ENCODE data around the gene FAM89B. TPM values are rescaled to one million over a fixed set of nuclear protein-coding genes. Genes with fewer than 3 reads are reported as not detected.

The FAM89B gene
- polyA plus RNA-seq, 1 donor from 2014 or later: 75.1 TPM

GRCh38 chr11:65595543-65596281, 23.4 kb downstream of the FAM89B start, which contains the start of gene KCNK7:
KCNK7 (minus strand) TSS chr11:65595800; CDS start chr11:65595772, 28 bp downstream.
- Histone ChIP-seq H3K9me2 (ENCODE audit: insufficient read depth, low read length) (no peaks in the 10 kb centered on the region), H3K9ac (ENCODE audit: low read length) (no peak within 1 kb of the TSS)
- no peak for TF ChIP-seq TAF1 (IDR thresholded peaks at IDR 0.05; ENCODE audit: low read depth)
- TF ChIP-seq CTCF (IDR thresholded peaks at IDR 0.05; ENCODE audit: poor library complexity, severe bottlenecking): no peak

GRCh38 chr11:65596520-65596919, 24.2 kb downstream of the FAM89B start:
- no peaks in the 10 kb centered on the region for H3K9me2 ChIP-seq (ENCODE audit: insufficient read depth, low read length)
- no peaks in the 10 kb centered on the region for H3K36me3 ChIP-seq (ENCODE audit: insufficient read depth, low read length)
- no peak overlapping the region for H3K4me3 ChIP-seq (ENCODE audit: low read length)
- no peak overlapping the region for H3K9ac ChIP-seq (ENCODE audit: low read length)
- no peaks in the 10 kb centered on the region for H3K79me2 ChIP-seq (replicated peaks; ENCODE audit: insufficient read depth, low read length)
- peaks cover 20% of the 10 kb centered on the region for H3K27me3 ChIP-seq (ENCODE audit: insufficient read depth, low read depth, low read length)
- H2AFZ ChIP-seq (ENCODE audit: low read depth, low read length): no peak overlapping the region
- no peaks in the 10 kb centered on the region for H4K20me1 ChIP-seq (ENCODE audit: insufficient read depth)
- H3K4me2 ChIP-seq (ENCODE audit: low read length): no peak overlapping the region
- no peaks in the 10 kb centered on the region for H3K9me3 ChIP-seq (ENCODE audit: low read length)
- no peaks in the 10 kb centered on the region for H3F3A ChIP-seq (ENCODE audit: insufficient read depth, low read length, poor library complexity, severe bottlenecking)
- no peak for TF ChIP-seq POLR2AphosphoS5 (IDR thresholded peaks at IDR 0.05)
- no peak for TF ChIP-seq CTCF (IDR thresholded peaks at IDR 0.05; ENCODE audit: poor library complexity, severe bottlenecking)
- H3K27ac ChIP-seq (ENCODE audit: low read length): no peak overlapping the region

More at GRCh38 chr11:65595543-65596281, 23.4 kb downstream of the FAM89B start, which contains the start of gene KCNK7:
- H3K79me2 ChIP-seq (replicated peaks; ENCODE audit: insufficient read depth, low read length): no peaks in the 10 kb centered on the region
- no peaks in the 10 kb centered on the region for H3K9me3 ChIP-seq (ENCODE audit: low read length)
- H2AFZ ChIP-seq (ENCODE audit: low read depth, low read length): no peak within 1 kb of the TSS
- peaks cover 25% of the 10 kb centered on the region for H3K27me3 ChIP-seq (ENCODE audit: insufficient read depth, low read depth, low read length)
- no peaks in the 10 kb centered on the region for H4K20me1 ChIP-seq (ENCODE audit: insufficient read depth)
- no peaks in the 10 kb centered on the region for H3K36me3 ChIP-seq (ENCODE audit: insufficient read depth, low read length)
- no peak within 1 kb of the TSS for H3K4me3 ChIP-seq (ENCODE audit: low read length)
- H3K4me2 ChIP-seq (ENCODE audit: low read length): no peak within 1 kb of the TSS
- no peaks in the 10 kb centered on the region for H3F3A ChIP-seq (ENCODE audit: insufficient read depth, low read length, poor library complexity, severe bottlenecking)
- H3K27ac ChIP-seq (ENCODE audit: low read length): no peak within 1 kb of the TSS

GRCh38 chr11:65598258-65598699, 25.9 kb downstream of the FAM89B start:
- Histone ChIP-seq H3K9me2 (ENCODE audit: insufficient read depth, low read length) (no peaks in the 10 kb centered on the region), H3K27ac (ENCODE audit: low read length) (no peak overlapping the region), H3K27me3 (ENCODE audit: insufficient read depth, low read depth, low read length) (peaks cover 4% of the 10 kb centered on the region), H3K4me3 (ENCODE audit: low read length) (no peak overlapping the region), H3K9me3 (ENCODE audit: low read length) (no peaks in the 10 kb centered on the region), H2AFZ (ENCODE audit: low read depth, low read length) (no peak overlapping the region), H3K79me2 (replicated peaks; ENCODE audit: insufficient read depth, low read length) (no peaks in the 10 kb centered on the region), H3F3A (ENCODE audit: insufficient read depth, low read length, poor library complexity, severe bottlenecking) (no peaks in the 10 kb centered on the region), H3K4me2 (ENCODE audit: low read length) (no peak overlapping the region), H3K36me3 (ENCODE audit: insufficient read depth, low read length) (no peaks in the 10 kb centered on the region), H3K9ac (ENCODE audit: low read length) (no peak overlapping the region), H4K20me1 (ENCODE audit: insufficient read depth) (no peaks in the 10 kb centered on the region)
- TF ChIP-seq EZH2 (IDR thresholded peaks at IDR 0.05; ENCODE audit: borderline replicate concordance, insufficient read depth, low read length, poor library complexity, severe bottlenecking) (no peak), SMC3 (conservative IDR thresholded peaks at IDR 0.05; ENCODE audit: poor library complexity) (no peak), POLR2AphosphoS5 (IDR thresholded peaks at IDR 0.05) (no peak), RAD21 (conservative IDR thresholded peaks at IDR 0.05) (no peak), EP300 (conservative IDR thresholded peaks at IDR 0.05; ENCODE audit: poor library complexity, severe bottlenecking) (no peak), REST (IDR thresholded peaks at IDR 0.05; ENCODE audit: borderline replicate concordance) (no peak), CTCF (IDR thresholded peaks at IDR 0.05; ENCODE audit: poor library complexity, severe bottlenecking) (no peak), TAF1 (IDR thresholded peaks at IDR 0.05; ENCODE audit: low read depth) (no peak), MXI1 (conservative IDR thresholded peaks at IDR 0.05; ENCODE audit: poor library complexity, severe bottlenecking) (no peak)

All from neural cell (in vitro differentiated cells).